ENCODE results near the gene HABP4. TPM values are rescaled to one million over a fixed set of nuclear protein-coding genes. Genes with fewer than 3 reads are reported as not detected.

Gene HABP4
- total and polyA plus RNA-seq, 2 of the 4 experiments (the other 2 are of a cell fraction), result 5.2 to 10.6 TPM

DNA sequence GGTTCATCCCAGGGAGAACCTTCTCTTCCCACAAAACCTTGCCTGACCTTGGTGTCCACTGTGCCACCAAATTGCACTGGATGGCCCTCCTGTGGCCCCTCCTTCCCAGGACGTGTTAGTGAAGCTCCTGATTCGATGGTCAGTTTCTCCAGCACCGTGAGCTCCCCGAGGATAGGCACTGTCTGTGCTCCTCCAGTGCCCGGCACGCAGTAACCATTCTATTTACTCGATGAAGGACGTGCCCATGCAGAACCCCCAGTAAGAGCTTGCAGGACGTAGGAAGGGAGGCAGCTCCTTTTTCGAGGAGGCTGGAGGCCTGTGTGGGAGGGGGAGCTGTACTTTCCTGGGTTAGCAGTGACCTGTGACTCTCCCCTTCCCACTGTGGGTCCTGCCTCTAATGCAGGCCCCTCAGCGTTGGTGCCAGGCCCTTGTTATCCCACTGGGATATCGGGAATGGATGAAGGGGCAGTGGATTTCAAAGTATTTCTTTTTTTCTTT is 39.6 kb downstream of the HABP4 start:
- H3K9me1 ChIP-seq (ENCODE audit: insufficient read depth, low read length), result peaks cover 20% of the 10 kb centered on the region
- H3K4ac ChIP-seq (ENCODE audit: low read depth, low read length), result no peak overlapping the region
- no peak overlapping the region for H2BK5ac ChIP-seq (ENCODE audit: low read depth, low read length, poor library complexity, severe bottlenecking)
- H2BK120ac ChIP-seq (ENCODE audit: low read depth, low read length), result no peak overlapping the region
- peaks cover 26% of the 10 kb centered on the region for H3K36me3 ChIP-seq (ENCODE audit: control insufficient read depth, insufficient read depth, low read length)
- BruUV-seq (replicated peaks), result no TSS peak
- no peak overlapping the region for H3K18ac ChIP-seq (ENCODE audit: low read depth, low read length)
- no peak overlapping the region for H3K23ac ChIP-seq (ENCODE audit: low read depth, low read length)
- H3K79me1 ChIP-seq (ENCODE audit: low read depth in 1 of 2, low read length in 2 of 2), result peaks cover 2 to 31% of the 10 kb centered on the region in 2 experiments; a peak in 3 of 4 replicates
- H3K4me3 ChIP-seq (ENCODE audit: insufficient read depth, low read depth, low read length), result no peak overlapping the region
- H2BK20ac ChIP-seq (ENCODE audit: low read depth, low read length), result no peak overlapping the region
- dilution Hi-C loops (cut with HindIII; ENCODE audit: low sequenced_read_pairs, unreplicated experiment) (no loop called here), intact Hi-C loops (cut with micrococcal nuclease) (no loop called here), in situ Hi-C loops (cut with MboI; ENCODE audit: low sequenced_read_pairs) (no loop called here)
- no peak overlapping the region for H4K5ac ChIP-seq (ENCODE audit: low read depth, low read length)
- 94% methylated on average over 4 of the region's 12 CpGs; no CpG with 5 or more reads in 1 of the 2 experiments for WGBS, 2 experiments (ENCODE audit: extremely low coverage in 2 of 2, insufficient read length in 1 of 2)
- H3K4me1 ChIP-seq (ENCODE audit: control insufficient read depth, insufficient read depth, low read length), result peaks cover 21% of the 10 kb centered on the region
- H3K27me3 ChIP-seq (ENCODE audit: control insufficient read depth, insufficient read depth, low read length), result no peaks in the 10 kb centered on the region
- no peak overlapping the region for H3K9ac ChIP-seq (ENCODE audit: low read depth, low read length)
- H2AK9ac ChIP-seq (replicated peaks; ENCODE audit: low read depth, low read length, poor library complexity), result no peak overlapping the region
- ATAC-seq (ENCODE audit: low read depth), result no peak
- POLR2A ChIA-PET (ENCODE audit: unreplicated experiment), result no interaction called here
- H4K8ac ChIP-seq (ENCODE audit: low read depth in 2 of 2, low read length in 2 of 2), result no peak overlapping the region
- no peak for TF ChIP-seq NFE2L2 (IDR thresholded peaks at IDR 0.05; ENCODE audit: low read depth, low read length)
- TF ChIP-seq RFX5 (IDR thresholded peaks at IDR 0.05; ENCODE audit: low read depth, low read length), result no peak
- TF ChIP-seq POLR2A (IDR thresholded peaks at IDR 0.05; ENCODE audit: low read depth, low read length), result no peak
- TF ChIP-seq BHLHE40 (IDR thresholded peaks at IDR 0.05; ENCODE audit: low read depth, low read length), result no peak
- no peak for TF ChIP-seq CEBPB (IDR thresholded peaks at IDR 0.05; ENCODE audit: low read depth, low read length)
- TF ChIP-seq RCOR1 (IDR thresholded peaks at IDR 0.05; ENCODE audit: insufficient replicate concordance, low read length), result no peak
- no peak for TF ChIP-seq FOS (IDR thresholded peaks at IDR 0.05; ENCODE audit: low read depth, low read length)
- no peak for TF ChIP-seq RAD21 (IDR thresholded peaks at IDR 0.05; ENCODE audit: low read length)
- TF ChIP-seq MAZ (IDR thresholded peaks at IDR 0.05; ENCODE audit: borderline replicate concordance, low read depth, low read length), result no peak
- no peak for TF ChIP-seq MXI1 (IDR thresholded peaks at IDR 0.05; ENCODE audit: borderline replicate concordance, low read depth, low read length)
- no peak for TF ChIP-seq SMC3 (IDR thresholded peaks at IDR 0.05; ENCODE audit: low read depth, low read length)
- TF ChIP-seq, protein P1, sequence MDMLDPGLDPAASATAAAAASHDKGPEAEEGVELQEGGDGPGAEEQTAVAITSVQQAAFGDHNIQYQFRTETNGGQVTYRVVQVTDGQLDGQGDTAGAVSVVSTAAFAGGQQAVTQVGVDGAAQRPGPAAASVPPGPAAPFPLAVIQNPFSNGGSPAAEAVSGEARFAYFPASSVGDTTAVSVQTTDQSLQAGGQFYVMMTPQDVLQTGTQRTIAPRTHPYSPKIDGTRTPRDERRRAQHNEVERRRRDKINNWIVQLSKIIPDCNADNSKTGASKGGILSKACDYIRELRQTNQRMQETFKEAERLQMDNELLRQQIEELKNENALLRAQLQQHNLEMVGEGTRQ (IDR thresholded peaks at IDR 0.05; ENCODE audit: low read depth, low read length), result no peak
- TF ChIP-seq, protein P2, sequence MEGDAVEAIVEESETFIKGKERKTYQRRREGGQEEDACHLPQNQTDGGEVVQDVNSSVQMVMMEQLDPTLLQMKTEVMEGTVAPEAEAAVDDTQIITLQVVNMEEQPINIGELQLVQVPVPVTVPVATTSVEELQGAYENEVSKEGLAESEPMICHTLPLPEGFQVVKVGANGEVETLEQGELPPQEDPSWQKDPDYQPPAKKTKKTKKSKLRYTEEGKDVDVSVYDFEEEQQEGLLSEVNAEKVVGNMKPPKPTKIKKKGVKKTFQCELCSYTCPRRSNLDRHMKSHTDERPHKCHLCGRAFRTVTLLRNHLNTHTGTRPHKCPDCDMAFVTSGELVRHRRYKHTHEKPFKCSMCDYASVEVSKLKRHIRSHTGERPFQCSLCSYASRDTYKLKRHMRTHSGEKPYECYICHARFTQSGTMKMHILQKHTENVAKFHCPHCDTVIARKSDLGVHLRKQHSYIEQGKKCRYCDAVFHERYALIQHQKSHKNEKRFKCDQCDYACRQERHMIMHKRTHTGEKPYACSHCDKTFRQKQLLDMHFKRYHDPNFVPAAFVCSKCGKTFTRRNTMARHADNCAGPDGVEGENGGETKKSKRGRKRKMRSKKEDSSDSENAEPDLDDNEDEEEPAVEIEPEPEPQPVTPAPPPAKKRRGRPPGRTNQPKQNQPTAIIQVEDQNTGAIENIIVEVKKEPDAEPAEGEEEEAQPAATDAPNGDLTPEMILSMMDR (conservative IDR thresholded peaks at IDR 0.05; ENCODE audit: low read depth, low read length), result no peak
- TF ChIP-seq, protein P3, sequence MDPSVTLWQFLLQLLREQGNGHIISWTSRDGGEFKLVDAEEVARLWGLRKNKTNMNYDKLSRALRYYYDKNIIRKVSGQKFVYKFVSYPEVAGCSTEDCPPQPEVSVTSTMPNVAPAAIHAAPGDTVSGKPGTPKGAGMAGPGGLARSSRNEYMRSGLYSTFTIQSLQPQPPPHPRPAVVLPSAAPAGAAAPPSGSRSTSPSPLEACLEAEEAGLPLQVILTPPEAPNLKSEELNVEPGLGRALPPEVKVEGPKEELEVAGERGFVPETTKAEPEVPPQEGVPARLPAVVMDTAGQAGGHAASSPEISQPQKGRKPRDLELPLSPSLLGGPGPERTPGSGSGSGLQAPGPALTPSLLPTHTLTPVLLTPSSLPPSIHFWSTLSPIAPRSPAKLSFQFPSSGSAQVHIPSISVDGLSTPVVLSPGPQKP (IDR thresholded peaks at IDR 0.05; ENCODE audit: borderline replicate concordance, low read depth, low read length), result no peak
- no peak for TF ChIP-seq CHD1 (IDR thresholded peaks at IDR 0.05; ENCODE audit: low read depth, low read length)
- TF ChIP-seq MAFK (IDR thresholded peaks at IDR 0.05; ENCODE audit: low read depth, low read length), result no peak
- no peak overlapping the region for H4K91ac ChIP-seq (ENCODE audit: insufficient read depth, low read depth, low read length)
- H3K14ac ChIP-seq (replicated peaks; ENCODE audit: low read depth, low read length), result no peak overlapping the region
- no peak overlapping the region for H3K56ac ChIP-seq (ENCODE audit: extremely low read depth, insufficient read depth, low read length)
- H2BK15ac ChIP-seq (ENCODE audit: low read depth, low read length), result no peak overlapping the region
- H3K4me2 ChIP-seq (ENCODE audit: low read depth, low read length), result no peak overlapping the region
- no peak overlapping the region for H2AK5ac ChIP-seq (ENCODE audit: low read depth, low read length)
- H4K20me1 ChIP-seq (ENCODE audit: insufficient read depth, low read length), result peaks cover 18% of the 10 kb centered on the region
- H3K27ac ChIP-seq (ENCODE audit: insufficient read depth, low read length), result no peak overlapping the region
- no peaks in the 10 kb centered on the region for H3K9me3 ChIP-seq (ENCODE audit: control insufficient read depth, insufficient read depth, low read length)
- no peak for DNase-seq
- CTCF ChIA-PET, result no interaction called here
- no peak overlapping the region for H2AFZ ChIP-seq (replicated peaks; ENCODE audit: low read length, poor library complexity)
